H1 (cell line): ENCODE measurements around the gene RBFOX1. TPM values are rescaled to one million over a fixed set of nuclear protein-coding genes. Genes with fewer than 3 reads are reported as not detected.

ENCODE experiments used
- ATF2 ChIP-seq: IDR thresholded peaks from 2 replicates; pipeline ENCODE4 v1.6.1; 2012; ENCODE audit warnings: low read length, inconsistent platforms
- polyA plus RNA-seq, 7 experiments: library from polyadenylated mRNA; depleted of rRNA in 3 of 7; stranded (reverse) in 5 of 7; unstranded in 2 of 7; fragments of >200 nt in 5 of 7; fragments of 200-250 nt in 2 of 7; gene quantifications; 1 replicate in 5 of 7; 2 replicates in 1 of 7; 4 replicates in 1 of 7; pipeline versions ENCODE4 v1.2.1 to v1.2.3, GENCODE V29; 2011 to 2013; ENCODE audit warnings: missing spikeins in 2 of 7, mixed read lengths in 2 of 7
- total RNA-seq: library from RNA; stranded (reverse); fragmentation: NEBNext Ultra II Directional; extraction: Animal tissue kit (Norgen Biotek cat#: 25700); gene quantifications from 2 replicates; pipeline ENCODE4 v1.2.1, GENCODE V29; 2021

The RBFOX1 gene
- total and polyA plus RNA-seq, 2 of the 8 experiments (the other 6 are each of a cell fraction or from before 2014, with no cell fraction given): 1.7 to 2.8 TPM

- no peak for TF ChIP-seq ATF2
- TF ChIP-seq, all 59 proteins: peak for 0
Measured at GRCh38 chr16:7380911-7381310, 48.3 kb downstream of the RBFOX1 start (continued).
